ENCODE measurements around the gene SCYGR5. TPM values are rescaled to one million over a fixed set of nuclear protein-coding genes. Genes with fewer than 3 reads are reported as not detected.
"Not testable (repeated sequence)": the region's sequence is repeated elsewhere in the genome, so short reads cannot be mapped to it uniquely, and the experiment has no call there.

Gene SCYGR5
- total RNA-seq, 2 experiments from 2014 or later = not detected

DNA sequence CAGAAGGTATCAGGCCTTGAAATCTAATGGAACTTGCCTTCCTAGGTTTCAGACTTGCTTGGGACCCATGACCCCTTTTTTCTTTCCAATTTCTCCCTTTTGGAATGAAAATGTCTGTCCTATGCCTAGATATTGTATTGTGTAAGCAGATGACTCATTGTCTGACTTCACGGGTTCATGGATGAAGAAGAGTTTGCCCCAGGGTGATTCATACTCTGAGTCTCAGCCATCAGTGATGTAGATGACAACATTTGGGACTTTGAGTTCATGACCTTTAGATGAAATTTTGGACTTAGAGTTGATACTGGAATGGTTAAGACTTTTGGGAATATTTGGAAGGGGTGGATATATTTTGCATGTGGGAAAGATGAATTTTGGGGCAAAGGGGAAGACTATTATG is 11.2 kb upstream of the SCYGR5 start:
- H3K9me3 Mint-ChIP-seq = no peaks in the 10 kb centered on the region
- H3K36me3 Mint-ChIP-seq = no peaks in the 10 kb centered on the region
- no peak overlapping the region for H3K27ac Mint-ChIP-seq

DNA sequence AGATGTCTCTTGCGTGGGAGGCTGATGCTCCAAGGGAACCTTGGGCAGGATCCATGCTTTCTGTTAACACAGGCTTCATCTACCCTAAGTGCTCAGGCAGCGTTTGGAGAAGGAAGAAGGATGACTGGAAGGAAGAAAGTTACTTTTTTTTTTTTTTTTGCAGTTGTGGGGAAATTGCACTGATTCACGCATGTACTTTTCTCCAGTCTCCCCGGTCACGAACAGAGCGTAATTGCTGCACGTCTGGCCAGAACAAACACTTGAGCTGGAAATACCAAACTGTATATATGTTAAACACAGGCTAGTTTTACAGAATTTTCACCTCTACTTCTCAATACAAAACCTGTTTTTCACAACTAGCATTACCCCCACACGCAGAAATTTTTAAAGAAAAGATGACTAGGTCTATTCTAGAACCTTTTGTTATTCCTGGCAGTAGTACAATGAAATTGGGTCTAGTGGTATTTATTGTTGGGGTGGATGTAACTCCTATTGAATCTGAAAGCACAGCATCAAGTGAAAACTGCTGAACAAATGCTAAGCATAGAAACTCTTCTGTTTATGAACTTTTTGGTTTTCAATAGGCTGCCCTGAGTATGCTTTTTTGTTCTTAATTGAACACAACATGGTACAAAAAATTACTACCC is 9.3 kb upstream of the SCYGR5 start:
- H3K4me1 Mint-ChIP-seq = no peaks in the 10 kb centered on the region
- no peak for DNase-seq
- no peak overlapping the region for H3K27ac Mint-ChIP-seq
- ATAC-seq (ENCODE audit: low read depth) = no peak
- H3K27me3 Mint-ChIP-seq = peaks cover 13% of the 10 kb centered on the region
- no peaks in the 10 kb centered on the region for H3K9me3 Mint-ChIP-seq
- H3K36me3 Mint-ChIP-seq = no peaks in the 10 kb centered on the region
- no peak overlapping the region for H3K4me3 Mint-ChIP-seq
- POLR2A ChIA-PET = no interaction called here

More for the DNA sequence above, 11.2 kb upstream of the SCYGR5 start:
- no peak overlapping the region for H3K4me3 Mint-ChIP-seq
- DNase-seq (no peak), ATAC-seq (ENCODE audit: low read depth) (no peak)
- peaks cover 15% of the 10 kb centered on the region for H3K27me3 Mint-ChIP-seq
- H3K4me1 Mint-ChIP-seq = no peaks in the 10 kb centered on the region
- POLR2A ChIA-PET = no interaction called here

- H3K36me3 Mint-ChIP-seq = no peaks in the 10 kb centered on the region
- POLR2A ChIA-PET = no interaction called here
- no peak for ATAC-seq (ENCODE audit: low read depth)
Observed at GRCh38 chr2:227661025-227661649, 5.5 kb upstream of the SCYGR5 start.

GRCh38 chr2:227661827-227662226 is 4.8 kb upstream of the SCYGR5 start:
- DNase-seq (no peak), ATAC-seq (ENCODE audit: low read depth) (no peak)
- Mint-ChIP-seq H3K27me3 (peaks cover 2% of the 10 kb centered on the region), H3K4me1 (no peaks in the 10 kb centered on the region), H3K4me3 (no peak overlapping the region), H3K36me3 (no peaks in the 10 kb centered on the region), H3K27ac (no peak overlapping the region), H3K9me3 (no peaks in the 10 kb centered on the region)
- POLR2A ChIA-PET = no interaction called here

More at GRCh38 chr2:227661025-227661649, 5.5 kb upstream of the SCYGR5 start:
- Mint-ChIP-seq H3K4me3 (no peak overlapping the region), H3K4me1 (no peaks in the 10 kb centered on the region), H3K27ac (no peak overlapping the region), H3K27me3 (peaks cover 2% of the 10 kb centered on the region), H3K9me3 (no peaks in the 10 kb centered on the region)
- no peak for DNase-seq

DNA sequence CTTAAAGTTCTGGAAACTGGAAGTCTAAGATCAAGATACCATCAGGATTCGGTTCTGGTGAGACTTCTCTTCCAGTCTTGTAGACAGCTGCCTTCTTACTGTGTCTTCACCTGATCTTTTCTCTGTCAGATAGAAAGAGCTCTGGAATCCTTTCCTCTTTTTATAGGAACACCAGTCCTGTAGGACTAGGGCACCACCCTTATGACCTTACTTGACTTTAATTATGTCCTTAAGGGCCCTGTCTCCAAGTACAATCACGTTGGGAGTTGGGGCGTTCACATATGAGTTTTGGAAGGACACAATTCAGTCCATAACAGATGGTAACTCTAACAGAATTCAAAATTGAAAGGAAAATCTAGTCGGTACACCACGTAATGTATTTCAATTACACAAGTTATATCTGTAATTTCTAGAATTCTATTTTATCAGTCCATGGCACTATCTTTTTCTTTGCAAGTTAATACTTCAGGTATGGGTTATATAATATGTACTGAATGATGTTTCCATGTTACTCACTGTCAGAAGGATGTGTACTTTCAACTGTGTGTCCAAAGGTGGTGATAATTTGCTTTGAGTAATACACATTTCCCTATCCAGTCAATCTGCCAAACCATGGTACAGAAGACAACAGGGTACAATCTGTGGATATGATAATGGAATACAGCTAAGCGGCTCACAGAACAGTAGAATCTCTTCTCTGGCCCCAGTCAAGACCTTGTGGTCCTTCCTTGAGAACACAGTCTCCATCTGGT is 1.2 kb upstream of the SCYGR5 start:
- Mint-ChIP-seq H3K27ac (no peak overlapping the region), H3K36me3 (no peaks in the 10 kb centered on the region), H3K27me3 (no peaks in the 10 kb centered on the region), H3K4me1 (no peaks in the 10 kb centered on the region), H3K9me3 (no peaks in the 10 kb centered on the region), H3K4me3 (no peak overlapping the region)
- POLR2A ChIA-PET = no interaction called here
- no peak for DNase-seq
- ATAC-seq (ENCODE audit: low read depth) = no peak

DNA sequence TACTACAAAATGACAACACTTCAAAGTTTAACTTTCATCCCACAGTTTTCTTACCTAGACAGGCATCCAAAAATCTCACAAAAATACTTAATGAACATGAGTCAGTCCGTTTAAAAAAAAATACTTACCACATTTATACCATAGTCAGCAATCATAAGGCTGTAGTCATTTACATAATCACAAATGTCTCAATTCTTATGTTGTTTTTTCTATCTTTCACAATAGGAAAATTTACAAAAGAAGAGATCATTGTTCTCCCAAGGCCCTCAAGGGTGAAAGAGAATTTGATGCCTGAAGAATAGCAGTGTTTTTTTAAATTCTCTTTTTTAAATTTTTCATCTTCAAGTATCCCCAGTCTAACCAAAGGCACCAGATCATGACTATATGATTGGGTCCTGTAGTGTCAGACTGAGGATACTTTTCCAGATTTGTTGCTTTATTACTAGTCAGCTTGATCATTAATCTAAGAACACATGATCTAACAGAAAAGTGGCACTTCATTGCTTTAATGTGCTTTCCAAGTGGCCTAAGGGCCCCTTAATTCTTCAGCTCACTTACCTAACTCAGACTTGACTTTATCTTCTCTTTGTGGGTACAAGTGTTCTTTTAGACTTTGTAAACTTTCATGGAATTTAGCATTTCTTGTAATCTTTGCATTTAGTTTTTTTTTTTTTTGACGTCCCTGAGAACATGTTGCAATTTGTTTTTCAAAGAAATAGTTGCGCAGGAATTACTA is 4.7 kb downstream of the SCYGR5 start:
- Mint-ChIP-seq H3K36me3 (no peaks in the 10 kb centered on the region), H3K27me3 (no peaks in the 10 kb centered on the region), H3K4me1 (no peaks in the 10 kb centered on the region), H3K27ac (no peak overlapping the region), H3K9me3 (no peaks in the 10 kb centered on the region), H3K4me3 (no peak overlapping the region)
- POLR2A ChIA-PET = no interaction called here
- DNase-seq (no peak), ATAC-seq (ENCODE audit: low read depth) (no peak)

DNA sequence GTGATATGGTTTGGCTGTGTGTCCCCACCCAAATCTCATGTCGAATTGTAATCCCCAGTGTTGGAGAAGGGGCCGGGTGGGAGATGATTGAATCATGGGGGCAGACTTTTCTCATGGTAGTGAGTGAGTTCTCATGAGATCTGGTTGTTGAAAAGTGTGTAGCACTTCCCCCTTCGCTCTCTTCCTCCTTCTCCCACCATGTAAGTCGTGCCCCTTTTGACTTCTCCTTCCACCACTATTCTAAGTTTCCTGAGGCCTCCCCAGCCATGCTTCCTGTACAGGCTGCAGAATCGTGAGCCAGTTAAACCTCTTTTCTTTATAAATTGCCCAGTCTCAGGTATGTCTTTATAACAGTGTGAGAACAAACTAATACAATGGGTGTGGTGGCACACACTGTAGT is 7.0 kb downstream of the SCYGR5 start:
- H3K27ac Mint-ChIP-seq; POLR2A ChIA-PET; DNase-seq; H3K4me1 Mint-ChIP-seq; H3K27me3 Mint-ChIP-seq; H3K4me3 Mint-ChIP-seq; H3K9me3 Mint-ChIP-seq; H3K36me3 Mint-ChIP-seq; ATAC-seq (ENCODE audit: low read depth): not testable (repeated sequence)

DNA sequence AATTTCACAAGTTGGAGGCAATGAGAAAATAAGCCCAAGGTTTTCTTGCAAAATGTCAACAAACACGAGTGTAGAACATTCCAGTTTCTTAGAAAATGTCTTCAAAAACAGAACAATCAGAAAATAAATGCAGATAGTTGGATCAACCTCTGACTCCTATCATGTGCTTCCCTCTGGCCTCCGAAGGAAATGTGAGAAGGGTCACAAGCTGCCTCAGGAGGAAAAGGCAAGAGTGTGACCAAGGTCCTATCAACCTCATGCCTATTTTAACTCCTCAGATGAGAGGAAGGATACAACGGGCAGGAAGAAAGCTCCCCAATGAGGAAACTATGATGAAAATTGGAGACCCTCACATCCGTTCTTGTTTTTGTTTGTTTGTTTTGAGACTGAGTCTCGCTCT is 7.9 kb downstream of the SCYGR5 start:
- Mint-ChIP-seq H3K4me3 (no peak overlapping the region), H3K36me3 (no peaks in the 10 kb centered on the region), H3K27me3 (no peaks in the 10 kb centered on the region), H3K4me1 (no peaks in the 10 kb centered on the region), H3K27ac (no peak overlapping the region), H3K9me3 (peaks cover 3% of the 10 kb centered on the region)
- no peak for DNase-seq
- POLR2A ChIA-PET = no interaction called here
- no peak for ATAC-seq (ENCODE audit: low read depth)

- no peaks in the 10 kb centered on the region for H3K36me3 Mint-ChIP-seq
- DNase-seq (no peak), ATAC-seq (ENCODE audit: low read depth) (no peak)
- H3K27ac Mint-ChIP-seq = no peak overlapping the region
- no peaks in the 10 kb centered on the region for H3K4me1 Mint-ChIP-seq
- peaks cover 3% of the 10 kb centered on the region for H3K9me3 Mint-ChIP-seq
- POLR2A ChIA-PET = no interaction called here
- no peak overlapping the region for H3K4me3 Mint-ChIP-seq
- H3K27me3 Mint-ChIP-seq = no peaks in the 10 kb centered on the region
Observed at GRCh38 chr2:227677928-227678327, 11.3 kb downstream of the SCYGR5 start.

GRCh38 chr2:227684258-227684657 is 17.7 kb downstream of the SCYGR5 start:
- DNase-seq = no peak
- Mint-ChIP-seq H3K36me3 (no peaks in the 10 kb centered on the region), H3K4me1 (no peaks in the 10 kb centered on the region), H3K27me3 (peaks cover 6% of the 10 kb centered on the region), H3K9me3 (peaks cover 1% of the 10 kb centered on the region), H3K27ac (no peak overlapping the region), H3K4me3 (no peak overlapping the region)
- no peak for ATAC-seq (ENCODE audit: low read depth)
- POLR2A ChIA-PET = no interaction called here

GRCh38 chr2:227687189-227687588 is 20.6 kb downstream of the SCYGR5 start:
- Mint-ChIP-seq H3K4me3 (no peak overlapping the region), H3K36me3 (no peaks in the 10 kb centered on the region), H3K9me3 (no peaks in the 10 kb centered on the region), H3K4me1 (no peaks in the 10 kb centered on the region), H3K27me3 (peaks cover 17% of the 10 kb centered on the region), H3K27ac (no peak overlapping the region)
- POLR2A ChIA-PET = no interaction called here
- DNase-seq = no peak
- ATAC-seq (ENCODE audit: low read depth) = no peak

- DNase-seq (no peak), ATAC-seq (ENCODE audit: low read depth) (no peak)
- H3K4me3 Mint-ChIP-seq = no peak overlapping the region
- H3K9me3 Mint-ChIP-seq = no peaks in the 10 kb centered on the region
- no peaks in the 10 kb centered on the region for H3K36me3 Mint-ChIP-seq
- H3K4me1 Mint-ChIP-seq = no peaks in the 10 kb centered on the region
- H3K27me3 Mint-ChIP-seq = peaks cover 14% of the 10 kb centered on the region
- POLR2A ChIA-PET = no interaction called here
- H3K27ac Mint-ChIP-seq = no peak overlapping the region
Observed at GRCh38 chr2:227696990-227697679, 30.5 kb downstream of the SCYGR5 start.

DNA sequence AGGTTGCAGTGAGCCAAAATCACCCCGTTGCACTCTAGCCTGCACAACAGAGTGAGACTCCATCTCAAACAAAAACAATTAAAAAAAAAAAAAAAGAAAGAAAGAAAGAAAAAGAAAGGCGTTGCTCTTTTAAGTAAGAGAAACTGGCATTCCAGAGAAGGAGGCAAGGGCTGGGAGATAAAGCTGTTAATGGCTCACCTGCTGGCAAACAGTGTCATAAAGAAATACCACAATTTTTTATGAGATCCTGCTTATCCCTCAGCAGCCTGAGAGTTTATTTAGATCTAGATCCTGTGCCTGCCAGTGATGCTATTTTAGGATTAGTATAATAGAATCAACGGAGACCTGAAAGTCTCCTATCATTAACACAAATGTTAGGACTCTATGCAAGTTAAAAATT is 35.0 kb downstream of the SCYGR5 start:
- Mint-ChIP-seq H3K36me3 (no peaks in the 10 kb centered on the region), H3K9me3 (no peaks in the 10 kb centered on the region), H3K27me3 (peaks cover 4% of the 10 kb centered on the region), H3K4me1 (no peaks in the 10 kb centered on the region), H3K4me3 (no peak overlapping the region), H3K27ac (no peak overlapping the region)
- DNase-seq = no peak
- ATAC-seq (ENCODE audit: low read depth) = no peak
- POLR2A ChIA-PET = no interaction called here
